Activated naive CD4-positive, alpha-beta T cell treated with anti-CD3 and anti-CD28 coated beads, Interleukin-2, amount 50 U/mL, for 24 hours (primary cell): ENCODE results near the gene ATG3.
"Not testable (repeated sequence)": the region's sequence is repeated elsewhere in the genome, so short reads cannot be mapped to it uniquely, and the experiment has no call there.

Experiments used
- H3K27ac Mint-ChIP-seq: one replicate; pipeline ENCODE4 v1.8.0; 2021; ENCODE audit warnings: mild to moderate bottlenecking, mixed read lengths
- H3K27me3 Mint-ChIP-seq: one replicate; pipeline ENCODE4 v1.8.0; 2021; ENCODE audit warnings: mixed read lengths
- H3K36me3 Mint-ChIP-seq: one replicate; pipeline ENCODE4 v1.8.0; 2021; ENCODE audit warnings: mixed read lengths
- H3K4me1 Mint-ChIP-seq: one replicate; pipeline ENCODE4 v1.8.0; 2021; ENCODE audit warnings: mixed read lengths
- H3K4me3 Mint-ChIP-seq: one replicate; pipeline ENCODE4 v1.8.0; 2021; ENCODE audit warnings: mild to moderate bottlenecking, mixed read lengths
- H3K9me3 Mint-ChIP-seq: one replicate; pipeline ENCODE4 v1.8.0; 2021; ENCODE audit warnings: mixed read lengths

Gene ATG3

GRCh38 chr3:112579232-112579631, 17.5 kb upstream of the ATG3 start:
- Mint-ChIP-seq H3K4me1 (peaks cover 9% of the 10 kb centered on the region), H3K9me3 (no peaks in the 10 kb centered on the region), H3K4me3 (no peak overlapping the region), H3K27ac (no peak overlapping the region), H3K27me3 (no peaks in the 10 kb centered on the region), H3K36me3 (peaks cover 14% of the 10 kb centered on the region)

DNA sequence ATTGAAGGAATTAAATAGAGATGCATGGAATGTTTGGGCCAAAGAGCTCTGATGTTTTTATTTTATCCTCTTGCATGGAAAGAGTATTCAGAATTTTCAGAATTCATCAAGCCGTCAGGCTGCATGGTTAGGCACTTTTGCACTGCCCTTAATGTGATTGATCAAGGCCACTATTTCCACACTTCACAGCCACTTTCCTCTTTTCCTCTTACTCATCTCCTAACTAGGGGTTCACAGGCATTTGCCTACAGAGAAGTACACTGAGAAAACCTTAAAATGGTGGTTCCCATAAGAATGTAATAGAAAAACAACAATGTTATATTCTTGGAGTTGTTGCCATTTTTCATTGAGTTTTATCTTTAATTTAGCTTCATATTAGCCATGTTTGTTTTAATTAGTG, 10.9 kb upstream of the ATG3 start:
- Mint-ChIP-seq H3K4me3 (no peak overlapping the region), H3K27me3 (no peaks in the 10 kb centered on the region), H3K27ac (no peak overlapping the region), H3K4me1 (peaks cover 32% of the 10 kb centered on the region), H3K9me3 (no peaks in the 10 kb centered on the region), H3K36me3 (peaks cover 12% of the 10 kb centered on the region)

GRCh38 chr3:112569265-112569664, 7.5 kb upstream of the ATG3 start:
- peaks cover 47% of the 10 kb centered on the region for H3K4me1 Mint-ChIP-seq
- H3K9me3 Mint-ChIP-seq, result no peaks in the 10 kb centered on the region
- peaks cover 19% of the 10 kb centered on the region for H3K36me3 Mint-ChIP-seq
- no peak overlapping the region for H3K4me3 Mint-ChIP-seq
- H3K27ac Mint-ChIP-seq, result no peak overlapping the region
- no peaks in the 10 kb centered on the region for H3K27me3 Mint-ChIP-seq

- no peak overlapping the region for H3K27ac Mint-ChIP-seq
Observed at GRCh38 chr3:112568642-112569041, 6.9 kb upstream of the ATG3 start.

GRCh38 chr3:112564940-112565305, 3.2 kb upstream of the ATG3 start:
- Mint-ChIP-seq H3K9me3 (no peaks in the 10 kb centered on the region), H3K36me3 (peaks cover 13% of the 10 kb centered on the region), H3K4me1 (peaks cover 69% of the 10 kb centered on the region), H3K27ac (no peak overlapping the region), H3K4me3 (no peak overlapping the region), H3K27me3 (no peaks in the 10 kb centered on the region)

More at GRCh38 chr3:112568642-112569041, 6.9 kb upstream of the ATG3 start:
- H3K4me1 Mint-ChIP-seq, result peaks cover 53% of the 10 kb centered on the region
- H3K9me3 Mint-ChIP-seq, result no peaks in the 10 kb centered on the region
- peaks cover 21% of the 10 kb centered on the region for H3K36me3 Mint-ChIP-seq
- no peak overlapping the region for H3K4me3 Mint-ChIP-seq
- H3K27me3 Mint-ChIP-seq, result no peaks in the 10 kb centered on the region

GRCh38 chr3:112564247-112564939, 2.6 kb upstream of the ATG3 start:
- peak overlapping the region; percentile 35 for H3K4me3 Mint-ChIP-seq
- H3K36me3 Mint-ChIP-seq, result peaks cover 14% of the 10 kb centered on the region
- H3K9me3 Mint-ChIP-seq, H3K27me3 Mint-ChIP-seq: not testable (repeated sequence)
- H3K4me1 Mint-ChIP-seq, result peaks cover 69% of the 10 kb centered on the region
- peak overlapping the region; percentile 56 for H3K27ac Mint-ChIP-seq

- H3K4me1 Mint-ChIP-seq, result peaks cover 63% of the 10 kb centered on the region
Observed at GRCh38 chr3:112561484-112561733, 353 bp downstream of the ATG3 start.

DNA sequence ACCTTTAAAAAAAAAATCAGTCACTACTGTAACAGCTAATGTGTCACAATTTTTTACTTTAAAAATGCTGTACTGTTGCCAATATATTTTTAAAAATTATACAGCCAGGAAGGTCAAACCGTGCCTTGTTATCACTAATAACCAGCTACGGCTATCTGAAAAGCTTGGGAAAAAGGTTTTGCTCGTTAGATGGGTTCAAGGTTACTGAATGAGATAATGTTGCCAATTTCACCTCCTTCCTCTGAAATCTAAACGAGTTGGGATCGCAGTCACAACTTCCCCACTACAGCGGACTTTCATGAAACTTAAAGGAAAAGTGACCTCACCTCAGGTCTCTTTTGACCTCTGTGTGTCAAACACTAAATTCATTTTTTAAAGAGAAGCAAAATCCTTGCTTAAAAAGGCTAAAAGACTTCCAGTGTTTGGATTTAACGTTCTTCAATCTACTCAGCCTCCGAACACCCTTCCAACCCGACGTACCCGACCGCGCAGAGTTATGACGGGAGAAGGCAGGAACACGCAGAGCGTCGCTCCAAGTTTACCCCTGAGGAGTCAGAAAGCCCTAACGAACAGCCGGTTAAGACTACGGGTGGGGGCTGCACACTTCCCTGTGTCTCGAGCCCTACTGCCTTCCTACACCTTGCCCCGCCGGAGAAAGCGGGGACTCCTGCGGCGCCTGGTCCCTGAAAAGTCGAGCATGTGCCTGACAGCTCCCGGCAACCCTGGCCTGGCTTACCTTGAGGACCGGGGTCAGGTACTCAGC, 860 bp downstream of the ATG3 start:
- H3K9me3 Mint-ChIP-seq, result no peaks in the 10 kb centered on the region
- peak overlapping the region; percentile 93 for H3K27ac Mint-ChIP-seq
- H3K27me3 Mint-ChIP-seq, result no peaks in the 10 kb centered on the region
- peak overlapping the region; percentile 94 for H3K4me3 Mint-ChIP-seq
- H3K4me1 Mint-ChIP-seq, result peaks cover 61% of the 10 kb centered on the region
- peaks cover 19% of the 10 kb centered on the region for H3K36me3 Mint-ChIP-seq

More at GRCh38 chr3:112561484-112561733, 353 bp downstream of the ATG3 start:
- H3K36me3 Mint-ChIP-seq, result peaks cover 17% of the 10 kb centered on the region
- H3K9me3 Mint-ChIP-seq, result no peaks in the 10 kb centered on the region
- H3K27me3 Mint-ChIP-seq, result no peaks in the 10 kb centered on the region
- peak overlapping the region; percentile 93 for H3K27ac Mint-ChIP-seq
- peak overlapping the region; percentile 94 for H3K4me3 Mint-ChIP-seq

GRCh38 chr3:112560307-112560706, 1.5 kb downstream of the ATG3 start:
- peaks cover 23% of the 10 kb centered on the region for H3K36me3 Mint-ChIP-seq
- H3K4me1 Mint-ChIP-seq, result peaks cover 63% of the 10 kb centered on the region
- no peaks in the 10 kb centered on the region for H3K27me3 Mint-ChIP-seq

GRCh38 chr3:112557976-112558375, 3.8 kb downstream of the ATG3 start:
- no peaks in the 10 kb centered on the region for H3K27me3 Mint-ChIP-seq
- H3K27ac Mint-ChIP-seq, result no peak overlapping the region
- H3K9me3 Mint-ChIP-seq, result no peaks in the 10 kb centered on the region
- peaks cover 59% of the 10 kb centered on the region for H3K4me1 Mint-ChIP-seq
- no peak overlapping the region for H3K4me3 Mint-ChIP-seq
- H3K36me3 Mint-ChIP-seq, result peaks cover 16% of the 10 kb centered on the region

More at GRCh38 chr3:112560307-112560706, 1.5 kb downstream of the ATG3 start:
- H3K4me3 Mint-ChIP-seq, result peak overlapping the region; percentile 94
- H3K27ac Mint-ChIP-seq, result peak overlapping the region; percentile 74
- no peaks in the 10 kb centered on the region for H3K9me3 Mint-ChIP-seq

DNA sequence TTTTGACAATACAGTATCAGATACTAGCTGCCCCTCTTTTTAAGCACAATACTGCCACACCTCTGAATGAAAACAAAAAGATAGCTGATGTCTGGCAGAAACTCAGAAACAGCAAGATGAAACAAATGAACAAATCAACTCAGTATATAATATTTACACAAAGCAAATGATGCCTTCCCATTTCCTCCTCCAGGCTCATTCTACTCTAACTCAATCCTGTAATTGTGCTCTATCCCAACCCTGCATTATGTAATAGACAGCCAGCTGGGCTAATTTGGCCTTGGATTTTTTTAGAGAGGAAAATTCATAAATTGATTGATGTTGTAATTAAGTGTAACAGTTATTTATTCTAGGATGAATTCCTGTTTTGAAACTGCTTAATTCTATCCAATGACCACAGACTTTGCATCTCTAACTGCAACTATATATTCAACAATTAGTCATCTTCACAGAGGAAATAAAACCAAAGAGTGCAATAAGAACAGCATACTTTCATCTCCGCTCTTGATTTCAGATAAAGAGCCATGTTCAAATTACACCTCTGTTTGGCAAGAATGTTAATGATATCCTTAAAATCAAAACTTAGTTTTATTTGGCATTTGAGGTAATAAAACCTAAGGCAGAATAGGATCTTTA, 6.1 kb downstream of the ATG3 start:
- Mint-ChIP-seq H3K36me3 (peaks cover 22% of the 10 kb centered on the region), H3K27me3 (no peaks in the 10 kb centered on the region), H3K27ac (peak overlapping the region; percentile 19), H3K4me1 (peaks cover 64% of the 10 kb centered on the region), H3K9me3 (no peaks in the 10 kb centered on the region), H3K4me3 (peak overlapping the region; percentile 62)

- H3K36me3 Mint-ChIP-seq, result peaks cover 21% of the 10 kb centered on the region
Observed at GRCh38 chr3:112550859-112551258, 10.9 kb downstream of the ATG3 start.

GRCh38 chr3:112546216-112546759, 15.5 kb downstream of the ATG3 start:
- no peaks in the 10 kb centered on the region for H3K27me3 Mint-ChIP-seq
- no peak overlapping the region for H3K4me3 Mint-ChIP-seq
- no peaks in the 10 kb centered on the region for H3K9me3 Mint-ChIP-seq
- peaks cover 27% of the 10 kb centered on the region for H3K4me1 Mint-ChIP-seq
- no peak overlapping the region for H3K27ac Mint-ChIP-seq
- H3K36me3 Mint-ChIP-seq, result peaks cover 18% of the 10 kb centered on the region

More at GRCh38 chr3:112550859-112551258, 10.9 kb downstream of the ATG3 start:
- Mint-ChIP-seq H3K27ac (no peak overlapping the region), H3K9me3 (no peaks in the 10 kb centered on the region), H3K27me3 (no peaks in the 10 kb centered on the region), H3K4me1 (peaks cover 45% of the 10 kb centered on the region), H3K4me3 (no peak overlapping the region)

DNA sequence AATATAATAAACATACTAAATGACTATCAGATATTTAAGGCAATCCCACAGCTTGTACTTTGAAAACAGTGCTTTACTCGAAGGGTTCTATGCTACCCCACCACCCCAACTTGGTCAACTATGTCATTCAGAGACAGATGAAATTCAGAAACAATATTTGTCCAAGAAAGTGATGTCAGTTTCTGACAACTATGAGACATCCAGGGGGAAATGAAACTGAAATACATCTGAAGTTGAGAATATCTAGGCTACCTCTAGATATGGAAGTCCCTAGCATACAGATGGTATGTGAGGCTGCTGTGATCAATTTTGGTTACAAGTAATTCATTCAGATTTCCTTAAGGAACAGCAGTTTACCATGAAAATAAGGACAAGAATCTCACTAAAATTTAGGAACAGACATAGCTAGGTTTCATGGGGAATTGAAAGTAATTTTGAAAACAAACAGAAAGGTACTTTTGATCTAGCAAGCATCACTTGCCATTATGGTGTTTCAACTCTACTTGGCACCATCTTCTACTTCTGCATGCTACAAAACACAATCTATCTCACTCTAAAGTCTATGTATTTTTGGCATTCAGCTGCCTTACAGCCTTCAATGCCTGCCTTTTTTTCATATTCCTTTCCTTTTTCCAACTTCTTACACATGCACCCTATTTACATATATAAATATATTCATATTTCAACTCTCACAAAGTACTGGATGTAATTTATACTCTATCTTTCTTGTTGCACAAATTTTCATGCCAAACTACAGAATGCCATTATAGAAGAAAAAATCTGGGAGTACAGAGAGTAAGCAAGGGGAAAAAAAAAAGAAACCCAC, 21.7 kb downstream of the ATG3 start:
- Mint-ChIP-seq H3K27me3 (no peaks in the 10 kb centered on the region), H3K36me3 (peaks cover 28% of the 10 kb centered on the region), H3K27ac (peak overlapping the region; percentile 84)

DNA sequence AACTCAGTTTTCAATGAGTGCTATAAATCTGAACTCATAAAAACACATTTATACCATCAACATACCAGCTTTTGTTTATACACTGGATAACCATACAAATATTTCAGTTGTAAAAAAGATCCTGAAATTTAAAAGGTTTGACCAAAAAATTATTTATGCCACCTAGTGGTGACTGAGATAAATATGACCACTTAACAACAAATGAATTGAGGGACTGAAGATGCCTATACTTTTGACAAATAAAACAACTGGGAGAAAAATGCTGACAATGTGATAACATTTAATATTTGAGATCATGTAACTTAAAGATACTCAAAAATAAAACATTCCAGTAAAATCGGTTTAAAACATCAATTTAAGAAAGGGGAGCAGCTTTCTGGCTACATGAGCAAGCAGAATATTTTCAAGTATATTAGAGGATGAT, 30.4 kb downstream of the ATG3 start:
- H3K27ac Mint-ChIP-seq, result peak overlapping the region; percentile 35
- H3K4me1 Mint-ChIP-seq, result peaks cover 15% of the 10 kb centered on the region
- peaks cover 9% of the 10 kb centered on the region for H3K36me3 Mint-ChIP-seq

More for the DNA sequence above, 21.7 kb downstream of the ATG3 start:
- Mint-ChIP-seq H3K9me3 (no peaks in the 10 kb centered on the region), H3K4me1 (peaks cover 37% of the 10 kb centered on the region), H3K4me3 (no peak overlapping the region)

More for the DNA sequence above, 30.4 kb downstream of the ATG3 start:
- H3K9me3 Mint-ChIP-seq, result no peaks in the 10 kb centered on the region
- no peaks in the 10 kb centered on the region for H3K27me3 Mint-ChIP-seq
- H3K4me3 Mint-ChIP-seq, result no peak overlapping the region
